Mesodermal cell (in vitro differentiated cells): ENCODE data around the gene FAM184A.
"Not testable (repeated sequence)": the region's sequence is repeated elsewhere in the genome, so short reads cannot be mapped to it uniquely, and the experiment has no call there.

Experiments
- H3K27ac ChIP-seq: 2 replicates; pipeline ENCODE4 v1.7.0; 2013; ENCODE audit warnings: mild to moderate bottlenecking, low read depth, low read length, moderate library complexity; ENCODE audit not compliant: severe bottlenecking
- H3K36me3 ChIP-seq: 2 replicates; pipeline ENCODE4 v1.7.1; 2013; ENCODE audit warnings: mild to moderate bottlenecking, low read length, moderate library complexity; ENCODE audit not compliant: control insufficient read depth, insufficient read depth
- H3K4me1 ChIP-seq: one replicate; pipeline ENCODE4 v1.7.1; 2013; ENCODE audit warnings: mild to moderate bottlenecking, low read length; ENCODE audit not compliant: insufficient read depth, control insufficient read depth, poor library complexity, severe bottlenecking
- H3K4me3 ChIP-seq: 2 replicates; pipeline ENCODE4 v1.7.0; 2013; ENCODE audit warnings: low read length, control low read depth, mild to moderate bottlenecking; ENCODE audit not compliant: insufficient read depth, poor library complexity, severe bottlenecking; ENCODE audit errors: extremely low read depth
- H3K9me3 ChIP-seq: 2 replicates; pipeline ENCODE4 v1.7.1; 2013; ENCODE audit warnings: mild to moderate bottlenecking, low read length, moderate library complexity; ENCODE audit not compliant: control insufficient read depth
- WGBS, 2 experiments: methylation state at CpG; one replicate each; pipeline ENCODE4 v1.1.5; 2013; ENCODE audit warnings: missing lambda C conversion rate in 2 of 2; ENCODE audit not compliant: insufficient coverage in 2 of 2; 5-methylcytosine and 5-hydroxymethylcytosine counted together

Gene FAM184A

GRCh38 chr6:119116712-119117281, 38.3 kb upstream of the FAM184A start:
- H3K27ac ChIP-seq, result no peak overlapping the region
- H3K4me3 ChIP-seq, result no peak overlapping the region
- peaks cover 4% of the 10 kb centered on the region for H3K4me1 ChIP-seq
- no peaks in the 10 kb centered on the region for H3K9me3 ChIP-seq
- H3K36me3 ChIP-seq, result no peaks in the 10 kb centered on the region
- WGBS, 2 experiments, result 87 to 94% methylated on average over 3 of the region's 3 CpGs

- H3K36me3 ChIP-seq, result no peaks in the 10 kb centered on the region
- peaks cover 4% of the 10 kb centered on the region for H3K4me1 ChIP-seq
- H3K9me3 ChIP-seq, result no peaks in the 10 kb centered on the region
- no CpG with 5 or more reads among the region's 1 CpG for WGBS, 2 experiments
- no peak overlapping the region for H3K4me3 ChIP-seq
- H3K27ac ChIP-seq, result no peak overlapping the region
Observed at GRCh38 chr6:119113961-119114360, 35.5 kb upstream of the FAM184A start.

GRCh38 chr6:119112812-119113530, 34.5 kb upstream of the FAM184A start:
- H3K9me3 ChIP-seq, result no peaks in the 10 kb centered on the region
- WGBS, 2 experiments, result 92 to 100% methylated on average over 3 of the region's 4 CpGs

GRCh38 chr6:119110601-119111548, 32.4 kb upstream of the FAM184A start:
- Histone ChIP-seq H3K9me3 (no peaks in the 10 kb centered on the region), H3K36me3 (no peaks in the 10 kb centered on the region), H3K4me1 (peaks cover 4% of the 10 kb centered on the region), H3K27ac (no peak overlapping the region), H3K4me3 (no peak overlapping the region)
- 64 to 66% methylated on average over 4 to 6 of the region's 8 CpGs for WGBS, 2 experiments

More at GRCh38 chr6:119112812-119113530, 34.5 kb upstream of the FAM184A start:
- no peak overlapping the region for H3K27ac ChIP-seq
- peaks cover 4% of the 10 kb centered on the region for H3K4me1 ChIP-seq
- no peak overlapping the region for H3K4me3 ChIP-seq
- no peaks in the 10 kb centered on the region for H3K36me3 ChIP-seq

GRCh38 chr6:119109654-119110325, 31.3 kb upstream of the FAM184A start:
- 90 to 96% methylated on average over 2 to 5 of the region's 8 CpGs for WGBS, 2 experiments
- Histone ChIP-seq H3K36me3 (no peaks in the 10 kb centered on the region), H3K4me1 (peaks cover 4% of the 10 kb centered on the region), H3K9me3 (no peaks in the 10 kb centered on the region), H3K4me3 (no peak overlapping the region), H3K27ac (no peak overlapping the region)

- no peaks in the 10 kb centered on the region for H3K36me3 ChIP-seq
- peaks cover 2% of the 10 kb centered on the region for H3K4me1 ChIP-seq
- 92% methylated on average over 3 of the region's 3 CpGs; no CpG with 5 or more reads in 1 of the 2 experiments for WGBS, 2 experiments
- H3K4me3 ChIP-seq, result no peak overlapping the region
- H3K9me3 ChIP-seq, result no peaks in the 10 kb centered on the region
- no peak overlapping the region for H3K27ac ChIP-seq
Observed at GRCh38 chr6:119108076-119108475, 29.6 kb upstream of the FAM184A start.

- H3K9me3 ChIP-seq, result no peaks in the 10 kb centered on the region
- no peak overlapping the region for H3K27ac ChIP-seq
- no peaks in the 10 kb centered on the region for H3K36me3 ChIP-seq
- H3K4me3 ChIP-seq, result no peak overlapping the region
- 83 to 100% methylated on average over 1 to 2 of the region's 5 CpGs for WGBS, 2 experiments
- H3K4me1 ChIP-seq, result no peaks in the 10 kb centered on the region
Observed at GRCh38 chr6:119105282-119105681, 26.8 kb upstream of the FAM184A start.

GRCh38 chr6:119102901-119103300, 24.4 kb upstream of the FAM184A start:
- Histone ChIP-seq H3K9me3 (no peaks in the 10 kb centered on the region), H3K4me3 (no peak overlapping the region)
- 80% methylated on average over 1 of the region's 2 CpGs; no CpG with 5 or more reads in 1 of the 2 experiments for WGBS, 2 experiments

GRCh38 chr6:119100115-119100514, 21.7 kb upstream of the FAM184A start:
- no peaks in the 10 kb centered on the region for H3K9me3 ChIP-seq
- H3K4me1 ChIP-seq, result no peaks in the 10 kb centered on the region
- no peaks in the 10 kb centered on the region for H3K36me3 ChIP-seq
- H3K4me3 ChIP-seq, result no peak overlapping the region
- no peak overlapping the region for H3K27ac ChIP-seq
- 60 to 89% methylated on average over 1 of the region's 1 CpG for WGBS, 2 experiments

More at GRCh38 chr6:119102901-119103300, 24.4 kb upstream of the FAM184A start:
- Histone ChIP-seq H3K4me1 (no peaks in the 10 kb centered on the region), H3K27ac (no peak overlapping the region), H3K36me3 (no peaks in the 10 kb centered on the region)

- 94 to 100% methylated on average over 3 to 5 of the region's 9 CpGs for WGBS, 2 experiments
- H3K36me3 ChIP-seq, H3K4me1 ChIP-seq, H3K27ac ChIP-seq, H3K9me3 ChIP-seq, H3K4me3 ChIP-seq: not testable (repeated sequence)
Observed at GRCh38 chr6:119097815-119098361, 19.4 kb upstream of the FAM184A start.
